CD14-positive monocyte (primary cell): ENCODE data around the gene FYB2. TPM values are rescaled to one million over a fixed set of nuclear protein-coding genes. Genes with fewer than 3 reads are reported as not detected.

Experiments used
- DNase-seq, 3 donors: peaks; one replicate each; pipeline ENCODE4 v3.0.0-alpha.2; 2011 to 2022
- H2AFZ ChIP-seq: 2 replicates; pipeline ENCODE4 v1.6.0; 2012; ENCODE audit warnings: mild to moderate bottlenecking, low read depth, low read length, inconsistent platforms; ENCODE audit not compliant: insufficient read depth, poor library complexity, severe bottlenecking
- H3K27ac ChIP-seq, 2 donors: 1 replicate in 1 of 2; 2 replicates in 1 of 2; pipeline ENCODE4 v1.5.1; 2012 to 2013; ENCODE audit warnings: low read length in 2 of 2, control low read depth in 1 of 2, inconsistent platforms in 1 of 2, low read depth in 1 of 2, mild to moderate bottlenecking in 1 of 2
- H3K27me3 ChIP-seq, 2 donors: one replicate each; pipeline versions ENCODE4 v1.6.0 to v1.6.1; 2011 to 2013; ENCODE audit warnings: low read length in 2 of 2; ENCODE audit not compliant: control insufficient read depth in 2 of 2, insufficient read depth in 2 of 2
- H3K36me3 ChIP-seq, 2 donors: replicated peaks in 1 of 2; 1 replicate in 1 of 2; 2 replicates in 1 of 2; pipeline versions ENCODE4 v1.5.1 to v1.6.1; 2012 to 2013; ENCODE audit warnings: low read length in 2 of 2, control low read depth in 1 of 2, inconsistent platforms in 1 of 2, mild to moderate bottlenecking in 1 of 2; ENCODE audit not compliant: insufficient read depth in 2 of 2, control insufficient read depth in 1 of 2
- H3K4me1 ChIP-seq, 2 donors: 1 replicate in 1 of 2; 2 replicates in 1 of 2; pipeline versions ENCODE4 v1.5.1 to v1.6.1; 2012 to 2013; ENCODE audit warnings: low read length in 2 of 2, control low read depth in 1 of 2, inconsistent platforms in 1 of 2, mild to moderate bottlenecking in 1 of 2, moderate library complexity in 1 of 2; ENCODE audit not compliant: insufficient read depth in 2 of 2, control insufficient read depth in 1 of 2
- H3K4me2 ChIP-seq: replicated peaks from 2 replicates; pipeline ENCODE3; 2012; ENCODE audit warnings: low read length, moderate library complexity, mild to moderate bottlenecking; ENCODE audit not compliant: poor library complexity, severe bottlenecking; ENCODE audit errors: extremely low read depth
- H3K4me3 ChIP-seq, 3 experiments: fragments of 200-600 bp in 1 of 3; sonication (generic) in 1 of 3; replicated peaks in 1 of 3; 1 replicate in 2 of 3; 2 replicates in 1 of 3; pipeline ENCODE4 v1.5.1; 2011 to 2013; ENCODE audit warnings: low read length in 3 of 3, mild to moderate bottlenecking in 3 of 3, control low read depth in 2 of 3, low read depth in 2 of 3, inconsistent platforms in 1 of 3, moderate library complexity in 1 of 3
- H3K79me2 ChIP-seq: 2 replicates; pipeline ENCODE4 v1.6.0; 2012; ENCODE audit warnings: mild to moderate bottlenecking, control low read depth, inconsistent platforms, low read length, moderate library complexity; ENCODE audit not compliant: insufficient read depth
- H3K9ac ChIP-seq: 2 replicates; pipeline ENCODE4 v1.6.0; 2017; ENCODE audit warnings: low read length, mild to moderate bottlenecking; ENCODE audit not compliant: insufficient read depth, poor library complexity, severe bottlenecking
- H3K9me3 ChIP-seq, 2 donors: replicated peaks in 1 of 2; 1 replicate in 1 of 2; 2 replicates in 1 of 2; pipeline versions ENCODE4 v1.5.1 to v1.6.1; 2012 to 2013; ENCODE audit warnings: low read length in 2 of 2, control low read depth in 1 of 2; ENCODE audit not compliant: control insufficient read depth in 1 of 2, insufficient read depth in 1 of 2
- H4K20me1 ChIP-seq: 2 replicates; pipeline ENCODE4 v1.6.0; 2012; ENCODE audit warnings: mild to moderate bottlenecking, low read length, control low read depth, moderate library complexity; ENCODE audit not compliant: insufficient read depth
- H3K27ac Mint-ChIP-seq, 7 donors: one replicate each; pipeline ENCODE4 v1.8.0; 2020; ENCODE audit warnings: mild to moderate bottlenecking in 7 of 7, mixed read lengths in 7 of 7, moderate library complexity in 6 of 7, inconsistent platforms in 2 of 7
- H3K27me3 Mint-ChIP-seq, 3 donors: one replicate each; pipeline ENCODE4 v1.8.0; 2021 to 2022; ENCODE audit warnings: low read depth in 3 of 3, mild to moderate bottlenecking in 3 of 3, mixed read lengths in 3 of 3, moderate library complexity in 3 of 3, inconsistent platforms in 1 of 3
- H3K36me3 Mint-ChIP-seq, 2 donors: one replicate each; pipeline ENCODE4 v1.8.0; 2020; ENCODE audit warnings: mixed read lengths in 2 of 2, inconsistent platforms in 1 of 2, mild to moderate bottlenecking in 1 of 2
- H3K4me1 Mint-ChIP-seq: one replicate; pipeline ENCODE4 v1.8.0; 2020; ENCODE audit warnings: mild to moderate bottlenecking, mixed read lengths
- H3K4me3 Mint-ChIP-seq, 2 donors: one replicate each; pipeline ENCODE4 v1.8.0; 2020; ENCODE audit warnings: mild to moderate bottlenecking in 2 of 2, mixed read lengths in 2 of 2, moderate library complexity in 1 of 2
- H3K9me3 Mint-ChIP-seq, 7 donors: one replicate each; pipeline ENCODE4 v1.8.0; 2020 to 2022; ENCODE audit warnings: mixed read lengths in 7 of 7, mild to moderate bottlenecking in 6 of 7, moderate library complexity in 6 of 7, inconsistent platforms in 2 of 7
- CTCF ChIP-seq: fragments of 200-600 bp; IDR thresholded peaks from one replicate; pipeline ENCODE4 v1.8.0; 2022; ENCODE audit warnings: antibody characterized with exemption, mild to moderate bottlenecking
- WGBS: methylation state at CpG from one replicate; pipeline ENCODE4 v1.1.5; 2013; ENCODE audit warnings: missing lambda C conversion rate; ENCODE audit not compliant: insufficient coverage; 5-methylcytosine and 5-hydroxymethylcytosine counted together
- intact Hi-C, 2 donors: fragments of 100-400 bp; cut with micrococcal nuclease; formaldehyde crosslinking; loops; one replicate each; pipeline versions ENCODE4 v1.15.0 to v1.15.1; 2023
- polyA plus RNA-seq, 3 donors: library from polyadenylated mRNA; depleted of rRNA in 1 of 3; unstranded in 2 of 3; stranded (reverse) in 1 of 3; fragments of 300-500 nt in 2 of 3; fragments of >200 nt in 1 of 3; fragmentation: Illumina TruSeq in 2 of 3; gene quantifications; 1 replicate in 2 of 3; 2 replicates in 1 of 3; pipeline ENCODE4 v1.2.3, GENCODE V29; 2012 to 2021

Gene FYB2
- polyA plus RNA-seq, 3 donors: not detected

GRCh38 chr1:56709269-56709880 lies 109.8 kb downstream of the FYB2 start:
- Mint-ChIP-seq H3K4me3 (no peak overlapping the region), H3K4me1 (no peaks in the 10 kb centered on the region), H3K27me3 (peaks cover 2 to 7% (median 6%) of the 10 kb centered on the region in 3 donors), H3K9me3 (no peaks in the 10 kb centered on the region), H3K36me3 (no peaks in the 10 kb centered on the region), H3K27ac (no peak overlapping the region)
- Histone ChIP-seq H3K27me3 (no peaks in the 10 kb centered on the region), H3K36me3 (no peaks in the 10 kb centered on the region), H3K9me3 (no peaks in the 10 kb centered on the region), H3K4me1 (no peaks in the 10 kb centered on the region), H2AFZ (no peak overlapping the region), H3K4me3 (no peak overlapping the region), H3K79me2 (no peaks in the 10 kb centered on the region), H3K27ac (no peak overlapping the region), H3K9ac (no peak overlapping the region), H3K4me2 (no peak overlapping the region), H4K20me1 (no peaks in the 10 kb centered on the region)
- intact Hi-C loops: loop anchor here in 1 of 2 donors (10.0 kb wide), 1 partner anchor 1335 kb away; no protein-coding TSS in a partner anchor
- WGBS: no CpG with 5 or more reads among the region's 2 CpGs
- TF ChIP-seq CTCF: peak; percentile 76
- DNase-seq: peak in 2 of 3 donors; percentile 9 to 24

GRCh38 chr1:56707379-56707778 lies 111.8 kb downstream of the FYB2 start:
- peaks cover 0 to 7% (median 4%) of the 10 kb centered on the region in 3 donors for H3K27me3 Mint-ChIP-seq
- no peak overlapping the region for H3K9ac ChIP-seq
- no peak overlapping the region for H3K4me2 ChIP-seq
- H3K4me3 ChIP-seq: no peak overlapping the region
- no peak overlapping the region for H3K27ac Mint-ChIP-seq
- H3K4me3 Mint-ChIP-seq: no peak overlapping the region
- H4K20me1 ChIP-seq: no peaks in the 10 kb centered on the region
- H3K4me1 Mint-ChIP-seq: no peaks in the 10 kb centered on the region
- no peak for DNase-seq
- no peak overlapping the region for H2AFZ ChIP-seq
- H3K36me3 ChIP-seq: no peaks in the 10 kb centered on the region
- intact Hi-C loops: loop anchor here in 1 of 2 donors (10.0 kb wide), 1 partner anchor 1333 kb away; no protein-coding TSS in a partner anchor
- H3K9me3 ChIP-seq: no peaks in the 10 kb centered on the region
- no peak overlapping the region for H3K27ac ChIP-seq
- no peaks in the 10 kb centered on the region for H3K9me3 Mint-ChIP-seq
- no peaks in the 10 kb centered on the region for H3K4me1 ChIP-seq
- WGBS: 93% methylated on average over 3 of the region's 4 CpGs
- no peaks in the 10 kb centered on the region for H3K27me3 ChIP-seq
- no peaks in the 10 kb centered on the region for H3K79me2 ChIP-seq
- TF ChIP-seq CTCF: no peak
- no peaks in the 10 kb centered on the region for H3K36me3 Mint-ChIP-seq
